Right renal cortex interstitium (tissue), 3 donors: ENCODE results near the gene DOCK11. TPM values are rescaled to one million over a fixed set of nuclear protein-coding genes. Genes with fewer than 3 reads are reported as not detected.
"Not testable (repeated sequence)": the region's sequence is repeated elsewhere in the genome, so short reads cannot be mapped to it uniquely, and the experiment has no call there.

Experiments
- DNase-seq, 3 donors: peaks; one replicate each; pipeline ENCODE4 v3.0.0-alpha.2; 2013; ENCODE audit warnings: low read depth in 3 of 3, low spot score in 2 of 3
- polyA plus RNA-seq, 3 donors: library from polyadenylated mRNA; unstranded; fragments of 120-200 nt; gene quantifications; one replicate each; pipeline ENCODE4 v1.2.1, GENCODE V29; 2013; ENCODE audit not compliant: insufficient read length in 3 of 3

DOCK11 gene
- polyA plus RNA-seq, 3 donors: 19.9 to 24.6 (median 20.9) TPM

- no peak for DNase-seq
These were observed 180.3 kb downstream of the DOCK11 start for GRCh38 chrX:118675966-118676349.

GRCh38 chrX:118677318-118677717, 181.7 kb downstream of the DOCK11 start:
- DNase-seq: no peak

- no peak for DNase-seq
These were observed 183.7 kb downstream of the DOCK11 start for GRCh38 chrX:118679290-118679689.

- DNase-seq: no peak
These were observed 186.8 kb downstream of the DOCK11 start for GRCh38 chrX:118682258-118683014.

- no peak for DNase-seq
These were observed 189.8 kb downstream of the DOCK11 start for GRCh38 chrX:118685393-118685792.

GRCh38 chrX:118688935-118689334, 193.3 kb downstream of the DOCK11 start:
- no peak for DNase-seq

- DNase-seq: no peak
These were observed 198.2 kb downstream of the DOCK11 start for GRCh38 chrX:118693843-118694242.

- DNase-seq: no peak
These were observed 199.0 kb downstream of the DOCK11 start for GRCh38 chrX:118694638-118695037.

GRCh38 chrX:118698516-118699170, 203.0 kb downstream of the DOCK11 start:
- DNase-seq: no peak

GRCh38 chrX:118702741-118703140, 207.1 kb downstream of the DOCK11 start:
- DNase-seq: no peak

- no peak for DNase-seq
These were observed 211.1 kb downstream of the DOCK11 start for GRCh38 chrX:118706681-118707080.

GRCh38 chrX:118714521-118714920, 218.9 kb downstream of the DOCK11 start:
- no peak for DNase-seq

GRCh38 chrX:118715917-118716316, 220.3 kb downstream of the DOCK11 start:
- DNase-seq: not testable (repeated sequence)

GRCh38 chrX:118716833-118717232, 221.2 kb downstream of the DOCK11 start:
- not testable (repeated sequence) for DNase-seq

- DNase-seq: no peak
These were observed 222.2 kb downstream of the DOCK11 start for GRCh38 chrX:118717678-118718391.

GRCh38 chrX:118718737-118719136, 223.1 kb downstream of the DOCK11 start:
- no peak for DNase-seq

GRCh38 chrX:118720058-118720707, 224.6 kb downstream of the DOCK11 start:
- no peak for DNase-seq

- DNase-seq: no peak
These were observed 227.8 kb downstream of the DOCK11 start for GRCh38 chrX:118723376-118723775.

GRCh38 chrX:118724365-118724764, 228.8 kb downstream of the DOCK11 start:
- DNase-seq: no peak

- no peak for DNase-seq
These were observed 229.2 kb downstream of the DOCK11 start for GRCh38 chrX:118724775-118725174.

GRCh38 chrX:118726396-118726795, 230.8 kb downstream of the DOCK11 start:
- no peak for DNase-seq
